HCT116 (cell line): ENCODE data around the gene LCA5L. TPM values are rescaled to one million over a fixed set of nuclear protein-coding genes. Genes with fewer than 3 reads are reported as not detected.

Experiments
- ATAC-seq: fragments of 200-7000 bp; cut with Tn5 transposase; 2 replicates; pipeline ENCODE4 v1.9.1; 2020; ENCODE audit warnings: mild to moderate bottlenecking, moderate library complexity
- BruUV-seq: library from RNA; stranded (reverse); fragments of 400-500 nt; replicated peaks from 2 replicates; lab custom pipeline; 2021; lab: Mats Ljungman, UMichigan
- CTCF ChIA-PET: fragments of 300-600 bp; sonication (Branson Sonifier 250); formaldehyde crosslinking; loops from one replicate; lab custom pipeline; 2021; ENCODE audit warnings: antibody characterized with exemption; lab: Charles Lee
- POLR2A ChIA-PET: fragments of 300-600, 350-600 bp; sonication (Branson Sonifier 250); formaldehyde crosslinking; loops from one replicate; lab custom pipeline; 2021; ENCODE audit warnings: antibody characterized with exemption; lab: Charles Lee
- RAD21 ChIA-PET, 2 experiments: fragments of 300-600 bp; sonication (Branson Sonifier 250); formaldehyde crosslinking; loops; one replicate each; lab custom pipeline; 2023; ENCODE audit warnings: low total read pairs in 2 of 2; ENCODE audit not compliant: uncharacterized antibody in 2 of 2, unreplicated experiment in 2 of 2, low non-redundant PET in 1 of 2; lab: Charles Lee
- DNase-seq: peaks from one replicate; pipeline ENCODE4 v3.0.0-alpha.2; 2010; ENCODE audit warnings: low read depth, low spot score
- H2AFZ ChIP-seq: fragments of 200-600 bp; shearing (Covaris generic), sonication (generic); 2 replicates; pipeline ENCODE4 v1.6.1; 2017; ENCODE audit warnings: low read depth, mixed run types, mixed read lengths, antibody characterized with exemption, low read length; ENCODE audit not compliant: poor library complexity, severe bottlenecking
- H3K27ac ChIP-seq: 2 replicates; pipeline ENCODE4 v1.5.1; 2012; ENCODE audit warnings: low read depth, low read length
- H3K27me3 ChIP-seq: fragments of 200-600 bp; sonication (generic); 2 replicates; pipeline ENCODE4 v1.6.1; 2016; ENCODE audit warnings: mixed run types, low read length, mixed read lengths; ENCODE audit not compliant: insufficient read depth
- H3K36me3 ChIP-seq, 2 experiments: fragments of 200-500 bp in 1 of 2; fragments of 200-600 bp in 1 of 2; sonication (Bioruptor generic) in 1 of 2; sonication (generic) in 1 of 2; 2 replicates each; pipeline versions ENCODE4 v1.5.1 to v1.6.1; 2014 to 2016; ENCODE audit warnings: low read length in 2 of 2, inconsistent platforms in 1 of 2, mixed read lengths in 1 of 2, mixed run types in 1 of 2; ENCODE audit not compliant: insufficient read depth in 2 of 2, control insufficient read depth in 1 of 2
- H3K4me1 ChIP-seq, 2 experiments: fragments of 200-600 bp in 1 of 2; sonication (generic) in 1 of 2; 2 replicates each; pipeline versions ENCODE4 v1.5.1 to v1.6.1; 2012 to 2017; ENCODE audit warnings: low read length in 2 of 2, inconsistent platforms in 1 of 2, mild to moderate bottlenecking in 1 of 2, mixed read lengths in 1 of 2, mixed run types in 1 of 2, moderate library complexity in 1 of 2; ENCODE audit not compliant: insufficient read depth in 2 of 2, control insufficient read depth in 1 of 2
- H3K4me2 ChIP-seq: fragments of 200-600 bp; sonication (generic); 2 replicates; pipeline ENCODE4 v1.6.1; 2017; ENCODE audit warnings: mixed run types, low read length, mixed read lengths
- H3K4me3 ChIP-seq, 2 experiments: fragments of 200-600 bp in 1 of 2; sonication (generic) in 1 of 2; replicated peaks in 1 of 2; 2 replicates each; pipeline ENCODE4 v1.5.1; 2011 to 2016; ENCODE audit warnings: low read length in 2 of 2, control low read depth in 1 of 2, low read depth in 1 of 2, mild to moderate bottlenecking in 1 of 2, mixed read lengths in 1 of 2, mixed run types in 1 of 2
- H3K79me2 ChIP-seq: fragments of 200-600 bp; sonication (generic); 2 replicates; pipeline ENCODE4 v1.6.1; 2017; ENCODE audit warnings: mild to moderate bottlenecking, mixed run types, low read length, moderate library complexity, mixed read lengths; ENCODE audit not compliant: insufficient read depth
- H3K9ac ChIP-seq: fragments of 200-600 bp; sonication (generic); 2 replicates; pipeline ENCODE4 v1.6.1; 2016; ENCODE audit warnings: low read length, mixed read lengths
- H3K9me2 ChIP-seq: fragments of 200-600 bp; sonication (generic), shearing (Covaris generic); 2 replicates; pipeline ENCODE4 v1.6.1; 2017; ENCODE audit warnings: mixed run types, mild to moderate bottlenecking, moderate library complexity; ENCODE audit not compliant: insufficient read depth
- H3K9me3 ChIP-seq, 2 experiments: fragments of 200-500 bp in 1 of 2; fragments of 200-600 bp in 1 of 2; sonication (Bioruptor generic) in 1 of 2; sonication (generic) in 1 of 2; 2 replicates each; pipeline ENCODE4 v1.6.1; 2014 to 2017; ENCODE audit warnings: low read length in 2 of 2, mixed read lengths in 2 of 2, inconsistent platforms in 1 of 2, low read depth in 1 of 2, mild to moderate bottlenecking in 1 of 2, mixed run types in 1 of 2, moderate library complexity in 1 of 2; ENCODE audit not compliant: control insufficient read depth in 1 of 2, insufficient read depth in 1 of 2
- H4K20me1 ChIP-seq: fragments of 200-600 bp; sonication (generic), shearing (Covaris generic); 2 replicates; pipeline ENCODE4 v1.6.1; 2017; ENCODE audit warnings: mixed run types, mild to moderate bottlenecking, moderate library complexity; ENCODE audit not compliant: insufficient read depth
- ATF3 ChIP-seq: IDR thresholded peaks from 2 replicates; pipeline ENCODE4 v1.6.1; 2012
- CEBPB ChIP-seq: IDR thresholded peaks from 2 replicates; pipeline ENCODE4 v1.6.1; 2012; ENCODE audit warnings: low read depth
- CTCF ChIP-seq, 3 experiments: fragments of 200-600 bp in 1 of 3; sonication (generic) in 1 of 3; IDR thresholded peaks in 2 of 3; conservative IDR thresholded peaks in 1 of 3; 2 replicates each; pipeline ENCODE4 v1.5.1; 2012 to 2017; ENCODE audit warnings: low read depth in 2 of 3, low read length in 2 of 3, antibody characterized with exemption in 1 of 3, borderline replicate concordance in 1 of 3, control low read depth in 1 of 3, mild to moderate bottlenecking in 1 of 3, mixed read lengths in 1 of 3, mixed run types in 1 of 3, moderate library complexity in 1 of 3; ENCODE audit not compliant: insufficient read depth in 1 of 3
- EGR1 ChIP-seq: IDR thresholded peaks from 2 replicates; pipeline ENCODE4 v1.6.1; 2012; ENCODE audit warnings: low read depth
- ELF1 ChIP-seq: IDR thresholded peaks from 2 replicates; pipeline ENCODE4 v1.6.1; 2012; ENCODE audit warnings: low read depth, borderline replicate concordance
- EZH2 ChIP-seq: fragments of 200-600 bp; sonication (generic); IDR thresholded peaks from 2 replicates; pipeline ENCODE4 v1.6.1; 2017; ENCODE audit warnings: antibody characterized with exemption, mixed run types
- EZH2phosphoT487 ChIP-seq: fragments of 200-600 bp; IDR thresholded peaks from 2 replicates; pipeline ENCODE4 v1.6.1; 2018; ENCODE audit warnings: antibody characterized with exemption, borderline replicate concordance
- FOSL1 ChIP-seq: IDR thresholded peaks from 2 replicates; pipeline ENCODE4 v1.6.1; 2012; ENCODE audit warnings: low read depth
- MAX ChIP-seq: IDR thresholded peaks from 2 replicates; pipeline ENCODE4 v1.6.1; 2012
- POLR2A ChIP-seq: IDR thresholded peaks from 2 replicates; pipeline ENCODE4 v1.7.0; 2011; ENCODE audit warnings: borderline replicate concordance; ENCODE audit not compliant: insufficient read depth, insufficient read length; ENCODE audit errors: extremely low read depth
- POLR2AphosphoS5 ChIP-seq: IDR thresholded peaks from 2 replicates; pipeline ENCODE4 v1.6.1; 2011; ENCODE audit warnings: mild to moderate bottlenecking, low read depth, low read length, moderate library complexity
- SP1 ChIP-seq: IDR thresholded peaks from 2 replicates; pipeline ENCODE4 v1.6.1; 2012; ENCODE audit warnings: low read depth
- SRF ChIP-seq: IDR thresholded peaks from 2 replicates; pipeline ENCODE4 v1.6.1; 2012; ENCODE audit warnings: low read depth
- ZBTB33 ChIP-seq: IDR thresholded peaks from 2 replicates; pipeline ENCODE4 v1.6.1; 2011; ENCODE audit warnings: mild to moderate bottlenecking, low read length, moderate library complexity; ENCODE audit not compliant: insufficient replicate concordance; ENCODE audit errors: extremely low read depth
- intact Hi-C: fragments of 100-400 bp; cut with micrococcal nuclease; formaldehyde crosslinking; loops from 2 replicates; pipeline ENCODE4 v1.10.0; 2022
- total RNA-seq: library from RNA; stranded (reverse); gene quantifications from one replicate; pipeline ENCODE4 v1.2.1, GENCODE V29; 2021; ENCODE audit not compliant: unreplicated experiment

The LCA5L gene
- total RNA-seq, 1 experiment from 2014 or later = 1.9 TPM

- ChIA-PET CTCF (no interaction called here), RAD21 (no interaction called here), POLR2A (no interaction called here)
- Histone ChIP-seq H3K4me2 (no peak overlapping the region), H3K4me1 (no peaks in the 10 kb centered on the region), H3K9ac (no peak overlapping the region), H2AFZ (no peak overlapping the region), H3K9me3 (no peaks in the 10 kb centered on the region), H3K27me3 (no peaks in the 10 kb centered on the region), H3K4me3 (no peak overlapping the region), H3K9me2 (no peaks in the 10 kb centered on the region), H3K27ac (no peak overlapping the region), H3K79me2 (no peaks in the 10 kb centered on the region), H4K20me1 (no peaks in the 10 kb centered on the region), H3K36me3 (peaks cover 4% of the 10 kb centered on the region in 2 experiments; a peak in 2 of 4 replicates)
- DNase-seq = no peak
- no peak for ATAC-seq
- no TSS peak for BruUV-seq
- TF ChIP-seq ATF3 (no peak), CEBPB (no peak)
- intact Hi-C loops = no loop called here
Observed at GRCh38 chr21:39397646-39398385, 47.8 kb downstream of the LCA5L start.

- DNase-seq (no peak), ATAC-seq (no peak)
- ChIA-PET RAD21 (no interaction called here), CTCF (no interaction called here), POLR2A (no interaction called here)
- H3K27ac ChIP-seq = no peak overlapping the region
- H2AFZ ChIP-seq = no peak overlapping the region
- no TSS peak for BruUV-seq
- peaks cover 8 to 11% of the 10 kb centered on the region in 2 experiments; a peak in 3 of 4 replicates for H3K36me3 ChIP-seq
- H3K4me2 ChIP-seq = no peak overlapping the region
- peaks cover 15% of the 10 kb centered on the region; the same call in 1 of the 2 replicates for H3K79me2 ChIP-seq
- peaks cover 2 to 9% of the 10 kb centered on the region in 2 experiments; a peak in 2 of 4 replicates for H3K4me1 ChIP-seq
- H4K20me1 ChIP-seq = no peaks in the 10 kb centered on the region
- no peak overlapping the region for H3K4me3 ChIP-seq
- H3K9me2 ChIP-seq = no peaks in the 10 kb centered on the region
- intact Hi-C loops = no loop called here
- H3K27me3 ChIP-seq = no peaks in the 10 kb centered on the region
- no peak overlapping the region for H3K9ac ChIP-seq
- H3K9me3 ChIP-seq = no peaks in the 10 kb centered on the region
- TF ChIP-seq SP1 = no peak
- no peak for TF ChIP-seq CTCF (IDR thresholded peaks at IDR 0.05 in 2 of 3, conservative IDR thresholded peaks at IDR 0.05 in 1 of 3; ENCODE audit: borderline replicate concordance in 1 of 3, insufficient read depth in 1 of 3, low read depth in 2 of 3, low read length in 2 of 3)
- TF ChIP-seq EZH2 = no peak
- no peak for TF ChIP-seq EGR1
- no peak for TF ChIP-seq ELF1
- TF ChIP-seq CEBPB = no peak
- no peak for TF ChIP-seq POLR2A
- no peak for TF ChIP-seq FOSL1
- no peak for TF ChIP-seq ZBTB33
- TF ChIP-seq SRF = no peak
- no peak for TF ChIP-seq MAX
- no peak for TF ChIP-seq EZH2phosphoT487
- TF ChIP-seq ATF3 = no peak
- no peak for TF ChIP-seq POLR2AphosphoS5
Observed at GRCh38 chr21:39392981-39393380, 52.6 kb downstream of the LCA5L start.
